ENCODE results near the gene MEIS2. TPM values are rescaled to one million over a fixed set of nuclear protein-coding genes. Genes with fewer than 3 reads are reported as not detected.

The MEIS2 gene
- total and polyA plus RNA-seq, 8 donors, result 9.1 to 30.5 (median 14.8) TPM

- H3K9me3 ChIP-seq, result no peaks in the 10 kb centered on the region
- DNase-seq (no peak), FAIRE-seq (no peak), ATAC-seq (no peak)
- peak overlapping the region in 2 of 4 donors; percentile 15 to 54 for H3K27ac ChIP-seq
- peaks cover 0 to 4% (median 3%) of the 10 kb centered on the region in 3 donors for H3K4me1 ChIP-seq
- TF ChIP-seq, protein P1, sequence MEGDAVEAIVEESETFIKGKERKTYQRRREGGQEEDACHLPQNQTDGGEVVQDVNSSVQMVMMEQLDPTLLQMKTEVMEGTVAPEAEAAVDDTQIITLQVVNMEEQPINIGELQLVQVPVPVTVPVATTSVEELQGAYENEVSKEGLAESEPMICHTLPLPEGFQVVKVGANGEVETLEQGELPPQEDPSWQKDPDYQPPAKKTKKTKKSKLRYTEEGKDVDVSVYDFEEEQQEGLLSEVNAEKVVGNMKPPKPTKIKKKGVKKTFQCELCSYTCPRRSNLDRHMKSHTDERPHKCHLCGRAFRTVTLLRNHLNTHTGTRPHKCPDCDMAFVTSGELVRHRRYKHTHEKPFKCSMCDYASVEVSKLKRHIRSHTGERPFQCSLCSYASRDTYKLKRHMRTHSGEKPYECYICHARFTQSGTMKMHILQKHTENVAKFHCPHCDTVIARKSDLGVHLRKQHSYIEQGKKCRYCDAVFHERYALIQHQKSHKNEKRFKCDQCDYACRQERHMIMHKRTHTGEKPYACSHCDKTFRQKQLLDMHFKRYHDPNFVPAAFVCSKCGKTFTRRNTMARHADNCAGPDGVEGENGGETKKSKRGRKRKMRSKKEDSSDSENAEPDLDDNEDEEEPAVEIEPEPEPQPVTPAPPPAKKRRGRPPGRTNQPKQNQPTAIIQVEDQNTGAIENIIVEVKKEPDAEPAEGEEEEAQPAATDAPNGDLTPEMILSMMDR (IDR thresholded peaks at IDR 0.05), result no peak
- 45 to 53% methylated on average over 5 of the region's 5 CpGs for WGBS, 2 donors
- no peak overlapping the region for H3K4me3 ChIP-seq
- no peaks in the 10 kb centered on the region for H3K27me3 ChIP-seq
- H3K36me3 ChIP-seq, result peaks cover 0 to 3% (median 0%) of the 10 kb centered on the region in 3 donors
- intact Hi-C loops (cut with DNase I), result no loop called here
Measured at GRCh38 chr15:37080261-37080921, 20.0 kb downstream of the MEIS2 start.

GRCh38 chr15:37079726-37080125 is 20.6 kb downstream of the MEIS2 start:
- FAIRE-seq, result no peak
- TF ChIP-seq, protein P1 (IDR thresholded peaks at IDR 0.05), result no peak
- Histone ChIP-seq H3K9me3 (no peaks in the 10 kb centered on the region), H3K4me3 (no peak overlapping the region), H3K36me3 (peaks cover 0 to 3% (median 0%) of the 10 kb centered on the region in 3 donors), H3K27me3 (no peaks in the 10 kb centered on the region), H3K4me1 (peaks cover 0 to 4% (median 3%) of the 10 kb centered on the region in 3 donors), H3K27ac (peak overlapping the region in 2 of 4 donors; percentile 15 to 54)
- intact Hi-C loops (cut with DNase I), result no loop called here
- WGBS, 2 donors, result 49 to 52% methylated on average over 6 of the region's 6 CpGs
- peak in 3 of 4 donors; percentile 60 to 68 (median 63) for ATAC-seq
- no peak for DNase-seq

DNA sequence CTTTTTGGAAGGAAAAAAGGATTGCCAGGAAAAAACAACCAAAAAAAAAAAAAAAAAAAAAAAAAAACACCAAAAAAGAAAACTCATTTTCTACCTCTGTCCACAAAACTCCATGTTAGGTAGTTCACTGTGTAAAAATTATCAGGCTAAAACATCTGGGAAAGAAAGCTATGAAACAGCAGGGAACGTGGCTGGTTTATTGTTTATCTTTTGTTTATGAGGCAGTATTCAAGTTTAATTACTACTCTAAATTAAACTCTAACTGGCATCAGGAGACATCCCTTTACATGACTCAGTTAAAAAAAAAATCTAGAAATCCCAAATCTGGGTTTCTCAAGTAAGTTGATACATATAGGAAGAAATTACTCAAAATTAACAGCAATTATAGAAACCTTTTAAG is 21.8 kb downstream of the MEIS2 start:
- Histone ChIP-seq H3K27ac (no peak overlapping the region), H3K27me3 (no peaks in the 10 kb centered on the region), H3K9me3 (no peaks in the 10 kb centered on the region), H3K36me3 (peaks cover 0 to 3% (median 0%) of the 10 kb centered on the region in 3 donors), H3K4me3 (no peak overlapping the region), H3K4me1 (peaks cover 0 to 4% (median 3%) of the 10 kb centered on the region in 3 donors)
- WGBS, 2 donors, result 47 to 53% methylated on average over 1 of the region's 1 CpG
- ATAC-seq (no peak), DNase-seq (no peak), FAIRE-seq (no peak)
- TF ChIP-seq, protein P1 (IDR thresholded peaks at IDR 0.05), result no peak
- intact Hi-C loops (cut with DNase I), result no loop called here

DNA sequence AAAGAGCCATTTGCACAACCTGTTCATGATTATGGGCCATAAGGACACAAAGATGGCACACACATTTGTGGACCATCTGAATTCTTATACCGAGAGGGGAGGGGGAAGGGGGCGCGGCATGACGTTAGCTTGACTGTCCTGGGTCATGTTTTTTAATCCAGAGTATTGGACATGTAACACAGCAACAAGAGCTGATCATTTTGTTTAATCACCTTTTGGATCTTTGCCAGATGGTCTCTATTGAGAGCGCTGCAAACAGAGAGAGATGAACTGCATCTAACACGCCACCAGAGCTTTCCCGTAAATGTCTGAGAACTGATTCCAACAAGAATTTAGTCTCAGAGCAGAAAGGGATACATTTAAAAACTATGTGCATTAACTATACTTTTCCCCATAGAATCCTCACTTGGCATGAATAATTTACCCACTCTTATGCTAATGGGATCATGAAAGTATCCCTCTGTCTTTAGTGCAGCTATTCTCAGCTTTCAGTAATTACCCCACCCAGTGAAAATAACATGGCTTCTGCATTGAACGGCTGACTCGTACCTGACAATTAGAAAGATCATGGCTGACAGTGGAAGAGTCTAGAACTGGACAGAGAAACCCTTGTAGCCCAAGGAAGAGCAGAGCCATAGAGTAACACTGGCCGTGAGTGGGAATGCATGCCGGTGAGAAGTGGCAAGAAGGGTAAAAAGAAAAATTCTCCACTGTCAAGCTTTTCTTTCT is 22.6 kb downstream of the MEIS2 start:
- peak in 2 of 4 donors; percentile 14 to 28 for ATAC-seq
- Histone ChIP-seq H3K27me3 (no peaks in the 10 kb centered on the region), H3K4me3 (no peak overlapping the region), H3K27ac (no peak overlapping the region), H3K36me3 (no peaks in the 10 kb centered on the region), H3K9me3 (no peaks in the 10 kb centered on the region), H3K4me1 (peaks cover 0 to 4% (median 3%) of the 10 kb centered on the region in 3 donors)
- FAIRE-seq, result no peak
- intact Hi-C loops (cut with DNase I), result no loop called here
- TF ChIP-seq, protein P1 (IDR thresholded peaks at IDR 0.05), result no peak
- DNase-seq, result no peak
- WGBS, 2 donors, result 83 to 86% methylated on average over 11 of the region's 11 CpGs

GRCh38 chr15:37076543-37076942 is 23.8 kb downstream of the MEIS2 start:
- H3K9me3 ChIP-seq, result no peaks in the 10 kb centered on the region
- no peaks in the 10 kb centered on the region for H3K27me3 ChIP-seq
- DNase-seq (no peak), ATAC-seq (no peak), FAIRE-seq (no peak)
- no peak overlapping the region for H3K4me3 ChIP-seq
- no peaks in the 10 kb centered on the region for H3K36me3 ChIP-seq
- peaks cover 0 to 4% (median 3%) of the 10 kb centered on the region in 3 donors for H3K4me1 ChIP-seq
- TF ChIP-seq, protein P1 (IDR thresholded peaks at IDR 0.05), result no peak
- H3K27ac ChIP-seq, result no peak overlapping the region
- intact Hi-C loops (cut with DNase I), result no loop called here

Data from pancreas (tissue), 10 donors.